H1 (cell line): Measurements from ENCODE around the gene BLVRA. TPM values are rescaled to one million over a fixed set of nuclear protein-coding genes. Genes with fewer than 3 reads are reported as not detected.

Source experiments
- CTCF ChIA-PET: fragments of 300-600 bp; sonication (Branson Sonifier 250); formaldehyde crosslinking; loops from one replicate; lab custom pipeline; 2021; ENCODE audit not compliant: partially characterized antibody; lab: Charles Lee
- POLR2A ChIA-PET: fragments of 300-600 bp; sonication (Branson Sonifier 250); formaldehyde crosslinking; loops from one replicate; lab custom pipeline; 2021; ENCODE audit warnings: inconsistent platforms; ENCODE audit not compliant: partially characterized antibody; lab: Charles Lee
- DNase-seq, 2 experiments: peaks; one replicate each; pipeline versions ENCODE4 v3.0.0 to v3.0.0-alpha.2; 2010 to 2022; ENCODE audit warnings: low spot score in 2 of 2, low read depth in 1 of 2, mixed read lengths in 1 of 2
- FAIRE-seq: peaks from 2 replicates; lab custom pipeline; 2011; peaks lifted over from hg19 to GRCh38; lab: Jason Lieb, UNC
- H2AFZ ChIP-seq: 2 replicates; pipeline ENCODE4 v1.8.1; 2012; ENCODE audit warnings: low read length, inconsistent platforms
- H2AK5ac ChIP-seq: 2 replicates; pipeline ENCODE4 v1.6.1; 2013; ENCODE audit warnings: low read depth, low read length
- H2BK120ac ChIP-seq: replicated peaks from 2 replicates; pipeline ENCODE3; 2013; ENCODE audit warnings: low read depth, low read length, inconsistent platforms
- H2BK12ac ChIP-seq: 2 replicates; pipeline ENCODE4 v1.6.1; 2013; ENCODE audit warnings: low read depth, low read length
- H2BK15ac ChIP-seq: 2 replicates; pipeline ENCODE4 v1.6.1; 2013; ENCODE audit warnings: low read length
- H2BK20ac ChIP-seq: 2 replicates; pipeline ENCODE4 v1.6.1; 2013; ENCODE audit warnings: low read length
- H2BK5ac ChIP-seq: 2 replicates; pipeline ENCODE4 v1.6.1; 2013; ENCODE audit warnings: low read depth, low read length
- H3K14ac ChIP-seq: 2 replicates; pipeline ENCODE4 v1.6.1; 2013; ENCODE audit warnings: inconsistent platforms; ENCODE audit not compliant: insufficient read length
- H3K18ac ChIP-seq: 2 replicates; pipeline ENCODE4 v1.6.1; 2013; ENCODE audit warnings: low read length; ENCODE audit errors: extremely low read depth
- H3K23ac ChIP-seq: 2 replicates; pipeline ENCODE4 v1.6.1; 2013; ENCODE audit warnings: inconsistent platforms; ENCODE audit not compliant: insufficient read length
- H3K23me2 ChIP-seq: 2 replicates; pipeline ENCODE4 v1.6.1; 2013; ENCODE audit warnings: low read depth, low read length
- H3K27ac ChIP-seq: 2 replicates; pipeline ENCODE4 v1.6.1; 2011; ENCODE audit warnings: low read depth, low read length, inconsistent platforms
- H3K27me3 ChIP-seq, 4 experiments: replicated peaks in 1 of 4; 1 replicate in 1 of 4; 2 replicates in 3 of 4; pipeline versions ENCODE4 v1.6.1 to v1.8.1; 2011 to 2013; ENCODE audit warnings: low read length in 3 of 4, mild to moderate bottlenecking in 3 of 4, inconsistent platforms in 2 of 4, mixed read lengths in 2 of 4, moderate library complexity in 1 of 4; ENCODE audit not compliant: control insufficient read depth in 3 of 4, insufficient read depth in 3 of 4; ENCODE audit errors: extremely low read depth in 1 of 4
- H3K36me3 ChIP-seq, 4 experiments: 2 replicates each; pipeline versions ENCODE4 v1.6.1 to v1.8.1; 2011 to 2013; ENCODE audit warnings: mild to moderate bottlenecking in 4 of 4, low read length in 3 of 4, moderate library complexity in 2 of 4, control low read depth in 1 of 4, inconsistent platforms in 1 of 4; ENCODE audit not compliant: insufficient read depth in 4 of 4, control insufficient read depth in 2 of 4
- H3K4ac ChIP-seq: replicated peaks from 2 replicates; pipeline ENCODE3; 2013; ENCODE audit warnings: low read length, low read depth, mixed read lengths, inconsistent platforms; ENCODE audit not compliant: insufficient read length
- H3K4me1 ChIP-seq, 4 experiments: replicated peaks in 1 of 4; 1 replicate in 1 of 4; 2 replicates in 3 of 4; pipeline versions ENCODE4 v1.6.1 to v1.8.1; 2011 to 2013; ENCODE audit warnings: low read length in 3 of 4, inconsistent platforms in 2 of 4, mixed read lengths in 1 of 4; ENCODE audit not compliant: insufficient read depth in 4 of 4, control insufficient read depth in 3 of 4
- H3K4me2 ChIP-seq, 2 experiments: 2 replicates each; pipeline versions ENCODE4 v1.6.1 to v1.8.1; 2011 to 2013; ENCODE audit warnings: low read depth in 2 of 2, low read length in 2 of 2, control low read depth in 1 of 2, inconsistent platforms in 1 of 2, mild to moderate bottlenecking in 1 of 2; ENCODE audit not compliant: insufficient read depth in 1 of 2
- H3K4me3 ChIP-seq, 4 experiments: fragments of 200-600, 300-600 bp in 1 of 4; sonication (generic), shearing (Covaris generic), sonication (Bioruptor Twin) in 1 of 4; 2 replicates each; pipeline versions ENCODE4 v1.5.1 to v1.8.1; 2011 to 2016; ENCODE audit warnings: low read length in 4 of 4, low read depth in 3 of 4, control low read depth in 2 of 4, inconsistent platforms in 2 of 4, mild to moderate bottlenecking in 2 of 4, mixed read lengths in 1 of 4, moderate library complexity in 1 of 4; ENCODE audit not compliant: insufficient read depth in 2 of 4; ENCODE audit errors: extremely low read depth in 1 of 4
- H3K56ac ChIP-seq: replicated peaks from 2 replicates; pipeline ENCODE3; 2013; ENCODE audit warnings: low read depth, mild to moderate bottlenecking, mixed read lengths, low read length, inconsistent platforms; ENCODE audit not compliant: insufficient read length
- H3K79me1 ChIP-seq: 2 replicates; pipeline ENCODE4 v1.6.1; 2013; ENCODE audit warnings: low read depth, low read length, control low read depth
- H3K79me2 ChIP-seq, 2 experiments: 2 replicates each; pipeline versions ENCODE4 v1.6.1 to v1.8.1; 2012 to 2013; ENCODE audit warnings: low read length in 2 of 2, mild to moderate bottlenecking in 2 of 2, inconsistent platforms in 1 of 2; ENCODE audit not compliant: insufficient read depth in 2 of 2, control insufficient read depth in 1 of 2
- H3K9ac ChIP-seq, 4 experiments: replicated peaks in 1 of 4; 1 replicate in 1 of 4; 2 replicates in 3 of 4; pipeline versions ENCODE4 v1.6.1 to v1.8.1; 2011 to 2013; ENCODE audit warnings: low read depth in 3 of 4, low read length in 3 of 4, control low read depth in 2 of 4, mild to moderate bottlenecking in 2 of 4, moderate library complexity in 2 of 4, inconsistent platforms in 1 of 4; ENCODE audit errors: extremely low read depth in 1 of 4
- H3K9me3 ChIP-seq, 2 experiments: 2 replicates each; pipeline versions ENCODE4 v1.6.1 to v1.8.1; 2012 to 2013; ENCODE audit warnings: mild to moderate bottlenecking in 2 of 2, moderate library complexity in 2 of 2, control low read depth in 1 of 2, inconsistent platforms in 1 of 2, low read depth in 1 of 2, low read length in 1 of 2, mixed read lengths in 1 of 2; ENCODE audit not compliant: insufficient read depth in 2 of 2
- H4K20me1 ChIP-seq, 2 experiments: replicated peaks in 1 of 2; 2 replicates each; pipeline versions ENCODE3 to v1.8.1; 2011 to 2013; ENCODE audit warnings: inconsistent platforms in 2 of 2, low read length in 2 of 2, mild to moderate bottlenecking in 1 of 2; ENCODE audit not compliant: insufficient read depth in 2 of 2, control insufficient read depth in 1 of 2
- H4K5ac ChIP-seq: 2 replicates; pipeline ENCODE4 v1.6.1; 2013; ENCODE audit warnings: low read length, low read depth, mixed read lengths, inconsistent platforms; ENCODE audit not compliant: insufficient read length
- H4K8ac ChIP-seq: 2 replicates; pipeline ENCODE4 v1.8.0; 2013; ENCODE audit warnings: mild to moderate bottlenecking, moderate library complexity, low read length, inconsistent platforms; ENCODE audit not compliant: insufficient read depth; ENCODE audit errors: extremely low read depth
- H4K91ac ChIP-seq: replicated peaks from 2 replicates; pipeline ENCODE3; 2013; ENCODE audit warnings: low read length, mixed read lengths, inconsistent platforms; ENCODE audit not compliant: insufficient read length
- CBX8 ChIP-seq: fragments of 300-800, 300-1000 bp; sonication (generic); IDR thresholded peaks from 2 replicates; pipeline ENCODE4 v1.7.1; 2016; ENCODE audit warnings: low read depth, low read length, borderline replicate concordance
- CEBPB ChIP-seq: IDR thresholded peaks from 2 replicates; pipeline ENCODE4 v1.6.1; 2012; ENCODE audit warnings: low read depth, low read length
- EGR1 ChIP-seq: IDR thresholded peaks from 2 replicates; pipeline ENCODE4 v1.6.1; 2011; ENCODE audit warnings: low read depth, low read length, borderline replicate concordance
- EP300 ChIP-seq, 2 experiments: IDR thresholded peaks; 1 replicate in 1 of 2; 2 replicates in 1 of 2; pipeline ENCODE4 v1.6.1; 2011 to 2012; ENCODE audit warnings: low read depth in 2 of 2, low read length in 2 of 2, mild to moderate bottlenecking in 2 of 2, borderline replicate concordance in 1 of 2, inconsistent platforms in 1 of 2, moderate library complexity in 1 of 2
- JUN ChIP-seq: IDR thresholded peaks from 2 replicates; pipeline ENCODE4 v1.6.1; 2011; ENCODE audit warnings: low read depth, mild to moderate bottlenecking, improper control_type of control experiment, low read length
- KDM1A ChIP-seq: fragments of 200-600, 300-600 bp; sonication (generic); IDR thresholded peaks from 2 replicates; pipeline ENCODE4 v1.7.1; 2016; ENCODE audit warnings: mild to moderate bottlenecking, low read length, borderline replicate concordance
- NRF1 ChIP-seq: IDR thresholded peaks from 2 replicates; pipeline ENCODE4 v1.6.1; 2011; ENCODE audit warnings: mild to moderate bottlenecking, low read depth, low read length, improper control_type of control experiment
- RBBP5 ChIP-seq: IDR thresholded peaks from 2 replicates; pipeline ENCODE4 v1.7.1; 2012; ENCODE audit warnings: low read depth, mild to moderate bottlenecking, inconsistent platforms, low read length, moderate library complexity, borderline replicate concordance
- SAP30 ChIP-seq: fragments of 300-600 bp; sonication (generic); IDR thresholded peaks from 2 replicates; pipeline ENCODE4 v1.7.1; 2012; ENCODE audit warnings: low read length, moderate library complexity, mild to moderate bottlenecking, inconsistent platforms; ENCODE audit not compliant: insufficient read depth, insufficient replicate concordance
- SIX5 ChIP-seq: IDR thresholded peaks from 2 replicates; pipeline ENCODE4 v1.6.1; 2011; ENCODE audit warnings: mild to moderate bottlenecking, low read depth, low read length
- TBP ChIP-seq: IDR thresholded peaks from 2 replicates; pipeline ENCODE4 v1.6.1; 2011; ENCODE audit warnings: low read depth, low read length, improper control_type of control experiment
- TCF12 ChIP-seq: IDR thresholded peaks from 2 replicates; pipeline ENCODE4 v1.6.1; 2011; ENCODE audit warnings: low read depth, mild to moderate bottlenecking, low read length
- WGBS, 2 experiments: shearing (Covaris generic) in 1 of 2; methylation state at CpG; one replicate each; pipeline versions ENCODE4 v1.1.6 to v1.1.7; 2013 to 2015; ENCODE audit warnings: low lambda C conversion rate in 2 of 2, mixed read lengths in 2 of 2, inconsistent platforms in 1 of 2, low coverage in 1 of 2, missing lambda C conversion rate in 1 of 2; ENCODE audit not compliant: insufficient replicate concordance in 2 of 2, insufficient coverage in 1 of 2, insufficient read length in 1 of 2; ENCODE audit errors: extremely low coverage in 1 of 2, missing lambda C conversion rate in 1 of 2; 5-methylcytosine and 5-hydroxymethylcytosine counted together
- polyA plus RNA-seq, 7 experiments: library from polyadenylated mRNA; depleted of rRNA in 3 of 7; stranded (reverse) in 5 of 7; unstranded in 2 of 7; fragments of >200 nt in 5 of 7; fragments of 200-250 nt in 2 of 7; gene quantifications; 1 replicate in 5 of 7; 2 replicates in 1 of 7; 4 replicates in 1 of 7; pipeline versions ENCODE4 v1.2.1 to v1.2.3, GENCODE V29; 2011 to 2013; ENCODE audit warnings: missing spikeins in 2 of 7, mixed read lengths in 2 of 7
- total RNA-seq: library from RNA; stranded (reverse); fragmentation: NEBNext Ultra II Directional; extraction: Animal tissue kit (Norgen Biotek cat#: 25700); gene quantifications from 2 replicates; pipeline ENCODE4 v1.2.1, GENCODE V29; 2021
- TF ChIP-seq, protein P1 (sequence below): IDR thresholded peaks from 2 replicates; pipeline ENCODE4 v1.6.1; 2011; ENCODE audit warnings: low read depth, mild to moderate bottlenecking, low read length; ENCODE audit not compliant: insufficient read depth

BLVRA gene
- total and polyA plus RNA-seq, 2 of the 8 experiments (the other 6 are each of a cell fraction or from before 2014, with no cell fraction given) = 16.1 to 37.1 TPM

DNA sequence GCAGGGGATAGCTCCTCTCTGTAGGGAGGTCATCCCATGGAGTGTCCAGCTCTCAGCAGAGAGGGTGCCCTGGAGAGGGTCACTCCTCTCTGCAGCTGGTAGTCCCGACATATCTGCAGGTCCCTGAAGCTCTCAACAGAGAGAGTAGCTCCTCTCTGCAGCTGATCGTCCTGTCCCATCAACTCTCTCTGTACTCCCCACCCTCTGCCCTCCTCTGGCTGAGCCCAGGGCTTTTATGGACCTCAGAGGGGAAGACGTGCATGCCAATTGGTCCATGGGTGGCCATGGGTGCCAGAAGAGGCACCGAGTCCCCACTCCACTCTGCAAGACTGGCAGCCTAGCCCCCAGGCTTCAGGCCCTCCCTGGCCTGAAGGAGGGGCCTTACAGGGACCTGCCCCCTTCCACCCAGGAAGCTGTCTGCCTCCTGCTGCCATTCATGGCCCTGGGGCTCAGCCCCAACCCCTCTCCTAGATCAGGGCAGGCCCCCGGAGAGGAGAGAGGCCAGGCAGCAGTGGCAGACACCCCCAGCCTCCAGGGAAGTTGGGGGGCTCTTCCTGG lies 9.0 kb upstream of the BLVRA start:
- H4K91ac ChIP-seq = no peak overlapping the region
- no peak overlapping the region for H2BK120ac ChIP-seq
- no peak overlapping the region for H3K4ac ChIP-seq
- no peak overlapping the region for H4K5ac ChIP-seq
- no peak overlapping the region for H2AK5ac ChIP-seq
- no peak overlapping the region for H3K9ac ChIP-seq
- no peaks in the 10 kb centered on the region for H3K27me3 ChIP-seq
- H2BK12ac ChIP-seq = no peak overlapping the region
- H3K9me3 ChIP-seq = no peaks in the 10 kb centered on the region
- H3K36me3 ChIP-seq = no peaks in the 10 kb centered on the region
- no peaks in the 10 kb centered on the region for H3K79me2 ChIP-seq
- DNase-seq (no peak), FAIRE-seq (no peak)
- peak overlapping the region; percentile 80; the same call in 1 of the 2 replicates for H4K8ac ChIP-seq
- no peaks in the 10 kb centered on the region for H4K20me1 ChIP-seq
- H3K27ac ChIP-seq = no peak overlapping the region
- no peak overlapping the region for H3K56ac ChIP-seq
- H3K14ac ChIP-seq = no peak overlapping the region
- no peaks in the 10 kb centered on the region for H3K79me1 ChIP-seq
- CTCF ChIA-PET = interaction anchor here (0.6 to 1.7 kb wide), 5 partner anchors 9 to 25 kb away, joined by 3 to 6 read pairs (median 4); partner anchors contain the start of gene BLVRA
- H3K4me1 ChIP-seq = peaks cover 0 to 3% (median under 1%) of the 10 kb centered on the region in 4 experiments; a peak in 4 of 7 replicates
- 0 out of 2 replicates have a peak overlapping the region, but pooled peaks have one; percentile 47 for H2AFZ ChIP-seq
- WGBS, 2 experiments = 74% methylated on average over 4 of the region's 5 CpGs; no CpG with 5 or more reads in 1 of the 2 experiments
- no peak overlapping the region for H2BK15ac ChIP-seq
- H3K4me2 ChIP-seq = no peak overlapping the region
- no peak overlapping the region for H3K23ac ChIP-seq
- H2BK5ac ChIP-seq = no peak overlapping the region
- no peaks in the 10 kb centered on the region for H3K23me2 ChIP-seq
- H3K4me3 ChIP-seq = no peak overlapping the region
- POLR2A ChIA-PET = interaction anchor here (1.1 to 2.1 kb wide), 2 partner anchors 13 to 20 kb away, joined by 4 to 8 read pairs; partner anchors contain the start of gene COA1
- no peak overlapping the region for H2BK20ac ChIP-seq
- H3K18ac ChIP-seq = no peak overlapping the region
- TF ChIP-seq JUN = no peak
- TF ChIP-seq, protein P1, sequence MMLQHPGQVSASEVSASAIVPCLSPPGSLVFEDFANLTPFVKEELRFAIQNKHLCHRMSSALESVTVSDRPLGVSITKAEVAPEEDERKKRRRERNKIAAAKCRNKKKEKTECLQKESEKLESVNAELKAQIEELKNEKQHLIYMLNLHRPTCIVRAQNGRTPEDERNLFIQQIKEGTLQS = no peak
- TF ChIP-seq SAP30 = no peak
- TF ChIP-seq NRF1 = no peak
- TF ChIP-seq KDM1A = no peak
- TF ChIP-seq CEBPB = no peak
- no peak for TF ChIP-seq EGR1
- TF ChIP-seq TBP = no peak
- TF ChIP-seq TCF12 = no peak
- TF ChIP-seq CBX8 = no peak
- TF ChIP-seq EP300 (IDR thresholded peaks at IDR 0.05; ENCODE audit: borderline replicate concordance in 1 of 2, low read depth in 2 of 2, low read length in 2 of 2) = no peak
- TF ChIP-seq SIX5 = no peak
- TF ChIP-seq RBBP5 = no peak
